Fibroblast of pulmonary artery (primary cell): ENCODE results near the gene FIBP.

ENCODE experiments used
- DNase-seq: peaks from one replicate; pipeline ENCODE4 v3.0.0-alpha.2; 2010; ENCODE audit warnings: low read depth
- H3K4me3 ChIP-seq: replicated peaks from 2 replicates; pipeline ENCODE4 v1.5.1; 2011; ENCODE audit warnings: low read depth, mild to moderate bottlenecking, control low read depth, low read length, moderate library complexity
- CTCF ChIP-seq: IDR thresholded peaks from 2 replicates; pipeline ENCODE4 v1.5.1; 2011; ENCODE audit warnings: mild to moderate bottlenecking, control low read depth, low read length, inconsistent platforms; ENCODE audit errors: missing control alignments

Gene FIBP

GRCh38 chr11:65866509-65867283 is 21.6 kb downstream of the FIBP start:
- no peak for TF ChIP-seq CTCF
- H3K4me3 ChIP-seq = no peak overlapping the region
- DNase-seq = no peak

GRCh38 chr11:65865550-65866172 is 22.6 kb downstream of the FIBP start:
- TF ChIP-seq CTCF = no peak
- no peak overlapping the region for H3K4me3 ChIP-seq
- DNase-seq = no peak

GRCh38 chr11:65864706-65865471 is 23.4 kb downstream of the FIBP start:
- no peak for DNase-seq
- TF ChIP-seq CTCF = no peak

GRCh38 chr11:65863889-65864705 is 24.2 kb downstream of the FIBP start:
- no peak overlapping the region for H3K4me3 ChIP-seq
- no peak for TF ChIP-seq CTCF
- no peak for DNase-seq

More at GRCh38 chr11:65864706-65865471, 23.4 kb downstream of the FIBP start:
- no peak overlapping the region for H3K4me3 ChIP-seq

- TF ChIP-seq CTCF = no peak
- no peak for DNase-seq
- no peak overlapping the region for H3K4me3 ChIP-seq
Measured at GRCh38 chr11:65862941-65863888, 25.1 kb downstream of the FIBP start.

- peak overlapping the region; percentile 96 for H3K4me3 ChIP-seq
- TF ChIP-seq CTCF = no peak
- DNase-seq = no peak
Measured at GRCh38 chr11:65862191-65862735, 26.0 kb downstream of the FIBP start.
